ENCODE results near the gene ALG6.
"Not testable (repeated sequence)": the region's sequence is repeated elsewhere in the genome, so short reads cannot be mapped to it uniquely, and the experiment has no call there.

Gene ALG6

GRCh38 chr1:63413394-63413793, 46.0 kb downstream of the ALG6 start:
- no peak for DNase-seq (ENCODE audit: low read depth in 3 of 3)

DNA sequence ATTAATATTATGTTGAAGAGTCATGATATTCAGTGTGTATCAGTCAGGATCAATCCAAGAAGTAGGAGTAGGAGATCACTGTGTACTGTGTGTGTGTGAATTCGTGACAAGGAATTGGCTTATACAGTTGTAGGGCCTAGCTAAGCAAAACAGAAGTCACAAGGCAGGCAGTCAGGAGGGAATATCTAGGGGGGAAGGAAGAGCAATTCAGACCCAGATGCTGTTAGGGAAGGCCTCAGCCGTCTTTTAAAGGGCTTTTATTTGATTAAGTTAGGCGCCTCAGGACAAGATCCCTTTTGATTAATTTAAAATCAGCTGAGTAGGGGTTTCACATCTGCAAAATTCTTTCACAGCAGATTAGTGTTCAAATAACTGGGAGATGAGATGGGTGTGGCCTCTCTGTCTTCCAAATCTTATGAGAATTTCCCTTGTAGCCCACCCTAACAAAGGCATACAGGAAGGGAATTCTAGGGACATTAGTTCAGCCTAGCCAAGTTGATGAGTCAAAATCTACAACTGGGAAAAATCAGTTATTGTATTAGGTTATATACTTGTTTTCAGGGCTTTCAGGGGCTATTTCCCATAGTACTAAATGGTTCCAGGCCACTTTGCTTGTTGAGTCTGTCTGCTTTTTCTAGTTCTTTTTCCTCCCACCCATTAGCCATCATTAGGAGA, 47.4 kb downstream of the ALG6 start:
- no peak for DNase-seq (ENCODE audit: low read depth in 3 of 3)

DNA sequence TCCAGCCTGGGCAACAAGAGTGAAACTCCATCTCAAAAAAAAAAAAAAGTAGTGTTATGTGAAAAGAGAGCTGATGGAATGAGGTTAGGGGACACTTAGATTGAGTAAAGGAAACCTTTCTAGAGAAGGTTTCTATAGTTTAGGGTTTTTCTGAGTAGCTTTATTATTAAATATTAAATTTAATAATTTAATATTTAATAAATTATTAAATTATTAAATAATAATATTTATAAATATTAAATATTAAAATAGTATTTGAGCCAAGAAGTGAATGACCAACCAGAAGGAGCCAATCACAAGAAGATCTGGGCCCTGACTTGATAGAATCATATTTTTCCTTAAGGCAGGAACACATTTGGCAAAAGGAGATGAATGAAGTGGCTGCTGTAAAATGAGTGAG, 50.7 kb downstream of the ALG6 start:
- DNase-seq (ENCODE audit: low read depth in 3 of 3): no peak

DNA sequence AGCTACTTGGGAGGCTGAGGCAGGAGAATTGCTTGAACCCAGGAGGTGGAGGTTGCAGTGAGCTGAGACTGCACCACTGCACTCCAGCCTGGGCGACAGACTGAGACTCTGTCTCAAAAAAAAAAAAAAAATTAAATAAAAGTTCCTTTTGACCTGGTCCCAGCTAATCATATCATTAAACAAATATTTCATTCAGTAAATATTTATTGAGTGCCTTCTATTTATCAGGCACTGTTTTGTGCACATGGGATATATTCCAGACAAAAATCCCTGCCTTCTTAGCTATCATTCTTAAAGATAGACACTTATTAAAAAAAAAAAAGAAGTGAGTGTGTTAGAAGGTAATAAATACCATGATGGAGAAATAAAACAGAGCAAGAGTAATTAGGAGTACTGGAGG, 53.3 kb downstream of the ALG6 start:
- DNase-seq (ENCODE audit: low read depth in 3 of 3): not testable (repeated sequence)

GRCh38 chr1:63423649-63424048, 56.2 kb downstream of the ALG6 start:
- no peak for DNase-seq (ENCODE audit: low read depth in 3 of 3)

GRCh38 chr1:63428815-63429214, 61.4 kb downstream of the ALG6 start:
- no peak for DNase-seq (ENCODE audit: low read depth in 3 of 3)

DNA sequence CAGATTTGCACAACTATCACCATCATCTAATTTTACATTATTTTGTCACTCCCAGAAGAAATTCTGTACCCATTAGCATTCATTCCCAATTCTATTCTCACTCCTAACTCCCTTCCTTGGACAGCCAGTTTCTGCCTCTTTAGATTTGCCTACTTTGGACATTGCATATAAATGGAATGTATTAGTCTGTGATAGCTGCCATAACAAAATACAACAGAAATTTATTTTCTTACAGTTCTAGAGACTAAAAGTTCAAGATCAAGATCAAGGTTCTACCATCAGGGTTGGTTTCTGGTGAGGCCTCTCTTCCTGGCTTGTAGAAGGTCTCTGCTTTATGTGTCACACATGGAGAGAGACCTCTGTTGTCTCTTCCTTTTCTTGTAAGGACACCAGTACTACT, 61.9 kb downstream of the ALG6 start:
- DNase-seq (ENCODE audit: low read depth in 3 of 3): no peak

DNA sequence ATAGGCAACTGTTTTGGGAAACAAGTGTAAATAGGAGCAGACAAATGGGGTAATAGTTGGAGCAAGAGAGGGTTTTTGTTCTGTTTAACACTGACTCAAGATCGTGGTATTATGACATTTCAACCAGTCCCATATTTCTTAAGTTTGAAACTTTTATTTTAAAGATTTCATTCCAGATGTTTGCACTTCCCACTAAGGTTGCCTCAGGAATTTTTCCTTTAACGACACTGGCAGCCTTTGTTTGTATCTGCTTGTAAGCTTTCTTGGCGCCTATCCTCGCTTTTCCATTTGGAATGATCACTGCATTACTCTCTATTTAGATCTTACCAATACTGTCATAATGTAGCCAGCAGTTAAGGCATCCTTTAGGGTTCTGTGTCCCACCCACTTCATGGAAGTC, 67.7 kb downstream of the ALG6 start:
- no peak for DNase-seq (ENCODE audit: low read depth in 3 of 3)

DNA sequence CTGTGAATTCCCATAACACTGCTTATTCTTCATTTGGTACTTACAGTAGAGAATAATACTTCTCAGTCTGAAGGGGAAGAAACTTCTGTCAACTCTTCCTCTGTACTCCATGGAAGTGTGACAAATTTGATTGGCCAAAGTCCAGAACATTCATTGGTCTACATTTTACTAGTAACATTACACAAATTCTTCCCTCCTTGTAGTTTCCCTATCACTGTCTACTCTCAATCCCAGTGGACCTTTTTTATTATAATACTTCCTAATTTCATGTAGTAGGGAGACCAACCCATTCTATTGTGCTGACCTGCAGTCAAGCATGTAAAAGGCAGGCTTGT, 74.7 kb downstream of the ALG6 start:
- DNase-seq (ENCODE audit: low read depth in 3 of 3): no peak

- no peak for DNase-seq (ENCODE audit: low read depth in 3 of 3)
Observed at GRCh38 chr1:63448731-63449246, 81.4 kb downstream of the ALG6 start.

- DNase-seq (ENCODE audit: low read depth in 3 of 3): no peak
Observed at GRCh38 chr1:63450416-63450815, 83.0 kb downstream of the ALG6 start.

GRCh38 chr1:63453232-63453631, 85.8 kb downstream of the ALG6 start:
- DNase-seq (ENCODE audit: low read depth in 3 of 3): no peak

GRCh38 chr1:63454269-63454668, 86.8 kb downstream of the ALG6 start:
- DNase-seq (ENCODE audit: low read depth in 3 of 3): no peak

DNA sequence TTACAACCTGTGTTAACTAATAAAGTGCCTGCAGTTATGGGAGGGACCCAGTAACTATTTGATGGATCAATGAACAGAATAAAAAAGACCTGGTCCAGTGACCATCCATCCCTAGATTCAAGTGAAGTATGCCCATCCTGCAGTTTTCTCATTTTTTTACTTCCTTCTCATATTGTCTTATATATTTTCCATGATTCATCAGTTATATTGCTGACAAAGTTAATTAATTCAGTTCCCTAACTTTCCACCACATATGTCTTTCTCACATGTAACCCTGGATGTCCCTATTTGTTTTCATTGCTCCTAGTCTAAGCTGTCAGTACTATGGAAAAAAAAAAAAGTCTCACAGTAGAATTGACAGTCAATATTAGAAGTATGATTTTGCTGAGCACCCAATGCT, 91.3 kb downstream of the ALG6 start:
- no peak for DNase-seq (ENCODE audit: low read depth in 3 of 3)

DNA sequence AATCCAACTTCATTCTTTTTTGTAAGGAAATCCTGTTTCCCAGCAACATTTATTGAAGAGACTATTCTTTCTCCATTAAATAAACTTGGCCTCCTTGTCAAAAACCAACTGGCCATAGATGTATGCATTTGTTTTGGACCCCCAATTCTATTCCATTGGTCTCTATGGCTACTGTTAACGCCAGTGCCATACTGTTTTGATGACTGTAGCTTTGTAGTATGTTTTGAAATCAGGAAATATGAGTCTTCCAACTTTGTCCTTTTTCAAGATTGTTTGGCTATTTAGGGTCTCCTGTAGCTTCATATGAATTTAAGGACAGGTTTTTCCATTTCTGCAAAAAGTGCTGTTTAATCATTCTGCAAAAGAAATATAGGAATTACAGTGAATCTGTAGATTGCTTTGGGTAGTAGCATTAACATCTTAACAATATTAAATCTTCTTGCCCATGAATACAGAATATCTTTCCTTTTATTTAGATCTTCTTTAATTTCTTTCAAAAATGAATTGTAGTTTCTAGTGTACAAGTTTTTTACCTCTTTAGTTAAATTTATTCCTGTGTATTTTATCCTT, 94.3 kb downstream of the ALG6 start:
- DNase-seq (ENCODE audit: low read depth in 3 of 3): no peak

- DNase-seq (ENCODE audit: low read depth in 3 of 3): no peak
Observed at GRCh38 chr1:63463248-63463647, 95.8 kb downstream of the ALG6 start.

- no peak for DNase-seq (ENCODE audit: low read depth in 3 of 3)
Observed at GRCh38 chr1:63466181-63466580, 98.8 kb downstream of the ALG6 start.

DNA sequence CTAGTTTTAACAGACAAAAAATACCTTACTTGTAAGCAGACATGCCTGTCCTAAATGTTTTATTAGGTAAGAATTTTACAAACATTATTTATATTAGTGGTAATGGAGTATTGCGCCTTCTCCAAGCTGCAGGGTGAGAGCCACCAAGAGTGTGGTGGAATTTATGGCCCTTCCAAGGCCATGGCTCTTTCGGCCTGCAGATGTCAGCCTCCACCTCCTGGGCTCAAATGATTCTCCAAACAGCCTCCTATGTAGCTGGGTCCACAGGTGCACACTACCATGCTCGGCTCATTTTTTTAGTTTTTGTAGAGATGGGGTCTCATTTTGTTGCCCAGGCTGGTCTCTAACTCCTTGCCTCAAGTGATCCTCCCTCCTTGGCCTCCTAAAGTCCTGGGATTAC, 99.3 kb downstream of the ALG6 start:
- no peak for DNase-seq (ENCODE audit: low read depth in 3 of 3)

GRCh38 chr1:63468683-63469082, 101.3 kb downstream of the ALG6 start:
- DNase-seq (ENCODE audit: low read depth in 3 of 3): not testable (repeated sequence)

GRCh38 chr1:63475761-63476160, 108.3 kb downstream of the ALG6 start:
- no peak for DNase-seq (ENCODE audit: low read depth in 3 of 3)

DNA sequence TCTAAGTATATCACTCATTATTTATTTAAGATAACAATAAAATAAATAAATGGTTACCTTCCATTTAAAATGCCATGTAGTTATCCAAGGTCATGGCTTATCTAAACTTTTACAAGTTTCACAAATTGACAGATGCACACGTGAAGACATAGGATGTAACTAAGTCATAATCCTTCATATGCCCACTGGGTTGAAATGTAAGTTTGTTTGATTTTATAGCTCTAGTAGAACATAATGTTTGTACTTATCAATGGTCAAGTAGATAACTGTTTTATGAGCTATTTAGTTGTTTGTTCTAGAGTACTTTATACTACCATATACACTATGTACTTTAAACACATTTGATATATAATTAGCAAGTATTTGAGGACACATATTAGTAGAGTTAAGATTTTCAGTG, 112.6 kb downstream of the ALG6 start:
- DNase-seq (ENCODE audit: low read depth in 3 of 3): no peak

- no peak for DNase-seq (ENCODE audit: low read depth in 3 of 3)
Observed at GRCh38 chr1:63486629-63487028, 119.2 kb downstream of the ALG6 start.

DNA sequence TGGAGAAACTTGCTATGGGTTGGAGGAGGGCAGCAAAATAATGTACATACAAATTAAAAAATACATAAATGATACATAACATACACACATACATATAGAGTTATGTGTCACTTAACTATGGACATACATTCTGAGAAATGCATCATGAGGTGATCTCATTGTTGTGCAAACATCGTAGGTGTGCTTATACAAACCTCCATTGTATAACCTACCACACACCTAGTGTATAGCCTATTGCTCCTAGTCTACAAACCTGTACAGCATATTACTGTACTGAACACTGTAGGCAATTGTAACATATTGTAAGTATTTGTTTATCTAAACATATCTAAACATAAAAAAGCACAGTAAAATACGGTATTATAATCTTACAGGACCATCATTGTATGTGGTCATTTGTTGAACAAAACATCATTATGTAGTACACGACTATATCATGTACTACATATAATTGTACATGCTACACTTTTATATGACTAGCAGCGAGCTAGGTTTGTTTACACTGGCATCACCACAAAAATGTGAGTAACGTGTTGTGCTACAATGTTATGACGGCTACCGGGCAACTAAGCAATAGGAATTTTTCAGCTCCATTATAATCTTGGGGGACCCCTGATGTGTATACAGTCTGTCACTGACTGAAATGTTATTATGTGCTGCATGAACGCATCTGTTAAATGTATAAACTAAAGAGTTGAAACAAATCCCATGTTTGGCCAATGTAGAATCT, 120.1 kb downstream of the ALG6 start:
- DNase-seq (ENCODE audit: low read depth in 3 of 3): no peak

All from stimulated activated CD4-positive, alpha-beta T cell treated with anti-CD3 and anti-CD28 coated beads, TNF-alpha, amount 100 ng/mL, for 24 hours (primary cell).